Activated CD8-positive, alpha-beta memory T cell treated with anti-CD3 and anti-CD28 coated beads, Interleukin-2, amount 50 U/mL, for 24 hours (primary cell): ENCODE measurements around the gene CNTN1.
"Not testable (repeated sequence)": the region's sequence is repeated elsewhere in the genome, so short reads cannot be mapped to it uniquely, and the experiment has no call there.

Experiments
- DNase-seq: peaks from one replicate; pipeline ENCODE4 v3.0.0-alpha.2; 2020; ENCODE audit errors: extremely low read depth

Gene CNTN1

GRCh38 chr12:41032386-41032785 is 340.1 kb downstream of the CNTN1 start:
- no peak for DNase-seq

- no peak for DNase-seq
Measured at GRCh38 chr12:41034686-41035085, 342.4 kb downstream of the CNTN1 start.

- DNase-seq, result no peak
Measured at GRCh38 chr12:41039461-41039860, 347.2 kb downstream of the CNTN1 start.

GRCh38 chr12:41045509-41045908 is 353.3 kb downstream of the CNTN1 start:
- DNase-seq, result no peak

GRCh38 chr12:41049033-41049432 is 356.8 kb downstream of the CNTN1 start:
- DNase-seq, result no peak

GRCh38 chr12:41051954-41052353 is 359.7 kb downstream of the CNTN1 start:
- no peak for DNase-seq

GRCh38 chr12:41052441-41052840 is 360.2 kb downstream of the CNTN1 start:
- no peak for DNase-seq

- DNase-seq, result no peak
Measured at GRCh38 chr12:41053046-41053445, 360.8 kb downstream of the CNTN1 start.

GRCh38 chr12:41055875-41056577 is 363.8 kb downstream of the CNTN1 start:
- DNase-seq, result no peak

GRCh38 chr12:41058266-41058665 is 366.0 kb downstream of the CNTN1 start:
- no peak for DNase-seq

GRCh38 chr12:41061192-41061591 is 369.0 kb downstream of the CNTN1 start:
- no peak for DNase-seq

- no peak for DNase-seq
Measured at GRCh38 chr12:41064411-41064810, 372.2 kb downstream of the CNTN1 start.

GRCh38 chr12:41067941-41068645 is 375.9 kb downstream of the CNTN1 start:
- no peak for DNase-seq

GRCh38 chr12:41073633-41074472 is 381.6 kb downstream of the CNTN1 start:
- no peak for DNase-seq

GRCh38 chr12:41074473-41074769 is 382.2 kb downstream of the CNTN1 start:
- no peak for DNase-seq

- DNase-seq, result no peak
Measured at GRCh38 chr12:41076114-41076513, 383.9 kb downstream of the CNTN1 start.

- not testable (repeated sequence) for DNase-seq
Measured at GRCh38 chr12:41081241-41081640, 389.0 kb downstream of the CNTN1 start.

- no peak for DNase-seq
Measured at GRCh38 chr12:41089438-41089837, 397.2 kb downstream of the CNTN1 start.

- no peak for DNase-seq
Measured at GRCh38 chr12:41092115-41092514, 399.9 kb downstream of the CNTN1 start.

- no peak for DNase-seq
Measured at GRCh38 chr12:41096797-41097196, 404.6 kb downstream of the CNTN1 start.

- no peak for DNase-seq
Measured at GRCh38 chr12:41100572-41100971, 408.3 kb downstream of the CNTN1 start.

- DNase-seq, result no peak
Measured at GRCh38 chr12:41101806-41102205, 409.6 kb downstream of the CNTN1 start.

- no peak for DNase-seq
Measured at GRCh38 chr12:41103614-41104013, 411.4 kb downstream of the CNTN1 start.
